Activated naive CD4-positive, alpha-beta T cell treated with anti-CD3 and anti-CD28 coated beads, Interleukin-2, amount 10 ng/mL, durations not matched to agents 7 days and 5 days (primary cell): ENCODE data around the gene CRTC3.
A peak's percentile ranks its signal among the peaks of the same experiment; 100 is the strongest.
"Not testable (repeated sequence)": the region's sequence is repeated elsewhere in the genome, so short reads cannot be mapped to it uniquely, and the experiment has no call there.

ENCODE experiments used
- CTCF ChIA-PET: fragments of 350-600 bp; sonication (Branson Sonifier 250); formaldehyde crosslinking; loops from one replicate; lab custom pipeline; 2021; ENCODE audit warnings: antibody characterized with exemption; lab: Charles Lee
- DNase-seq: peaks from one replicate; pipeline ENCODE4 v3.0.0-alpha.2; 2020
- H3K27ac Mint-ChIP-seq: one replicate; pipeline ENCODE4 v1.8.0; 2021; ENCODE audit warnings: mild to moderate bottlenecking, moderate library complexity, mixed read lengths
- H3K27me3 Mint-ChIP-seq: one replicate; pipeline ENCODE4 v1.8.0; 2021; ENCODE audit warnings: mild to moderate bottlenecking, mixed read lengths
- H3K36me3 Mint-ChIP-seq: one replicate; pipeline ENCODE4 v1.8.0; 2021; ENCODE audit warnings: mixed read lengths
- H3K4me1 Mint-ChIP-seq: one replicate; pipeline ENCODE4 v1.8.0; 2021; ENCODE audit warnings: mixed read lengths
- H3K4me3 Mint-ChIP-seq: one replicate; pipeline ENCODE4 v1.8.0; 2021; ENCODE audit warnings: mild to moderate bottlenecking, moderate library complexity, mixed read lengths
- H3K9me3 Mint-ChIP-seq: one replicate; pipeline ENCODE4 v1.8.0; 2021; ENCODE audit warnings: mixed read lengths

The CRTC3 gene

DNA sequence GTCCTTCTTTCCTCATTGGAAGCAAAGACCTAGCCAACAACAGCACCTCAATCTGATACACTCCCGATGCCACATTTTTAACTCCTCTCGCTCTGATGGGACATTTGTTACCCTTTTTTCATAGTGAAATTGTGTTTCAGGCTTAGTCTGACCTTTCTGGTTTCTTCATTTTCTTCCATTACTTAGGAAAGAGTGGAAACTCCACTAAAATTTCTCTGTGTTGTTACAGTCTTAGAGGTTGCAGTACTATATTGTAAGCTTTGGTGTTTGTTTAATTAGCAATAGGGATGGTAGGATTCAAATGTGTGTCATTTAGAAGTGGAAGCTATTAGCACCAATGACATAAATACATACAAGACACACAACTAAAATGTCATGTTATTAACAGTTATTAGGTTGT lies 29.6 kb upstream of the CRTC3 start:
- no peaks in the 10 kb centered on the region for H3K9me3 Mint-ChIP-seq
- H3K27me3 Mint-ChIP-seq: no peaks in the 10 kb centered on the region
- H3K4me3 Mint-ChIP-seq: no peak overlapping the region
- CTCF ChIA-PET: interaction anchor here (0.8 to 1.8 kb wide), 2 partner anchors 121 to 180 kb away, joined by 3 to 11 read pairs; no protein-coding TSS in a partner anchor
- H3K27ac Mint-ChIP-seq: no peak overlapping the region
- DNase-seq: no peak
- peaks cover 58% of the 10 kb centered on the region for H3K36me3 Mint-ChIP-seq
- H3K4me1 Mint-ChIP-seq: peaks cover 4% of the 10 kb centered on the region

DNA sequence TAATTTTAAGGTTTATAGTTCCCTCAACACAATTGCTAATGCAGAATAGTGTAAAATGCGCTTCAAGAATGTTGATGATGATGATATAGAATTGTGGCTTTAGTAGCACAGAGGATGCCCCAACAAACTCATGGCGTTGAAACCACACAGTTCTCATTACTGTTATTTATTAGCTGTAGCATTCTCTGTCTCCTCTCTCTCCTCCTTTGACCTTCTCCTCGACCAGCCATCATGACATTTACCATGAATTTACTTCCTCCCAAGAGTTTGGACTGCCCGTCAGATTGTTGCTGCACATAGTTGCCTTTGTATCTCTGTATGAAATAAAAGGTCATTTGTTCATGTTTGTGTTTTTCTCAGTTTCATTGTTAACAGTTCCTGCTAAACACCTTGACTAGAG lies 27.8 kb upstream of the CRTC3 start:
- Mint-ChIP-seq H3K27me3 (no peaks in the 10 kb centered on the region), H3K4me3 (no peak overlapping the region), H3K36me3 (peaks cover 46% of the 10 kb centered on the region), H3K27ac (no peak overlapping the region), H3K9me3 (no peaks in the 10 kb centered on the region), H3K4me1 (peaks cover 4% of the 10 kb centered on the region)
- no peak for DNase-seq
- CTCF ChIA-PET: interaction anchor here (1.4 kb wide), 1 partner anchor 29 kb away, joined by 3 read pairs; no protein-coding TSS in a partner anchor

DNA sequence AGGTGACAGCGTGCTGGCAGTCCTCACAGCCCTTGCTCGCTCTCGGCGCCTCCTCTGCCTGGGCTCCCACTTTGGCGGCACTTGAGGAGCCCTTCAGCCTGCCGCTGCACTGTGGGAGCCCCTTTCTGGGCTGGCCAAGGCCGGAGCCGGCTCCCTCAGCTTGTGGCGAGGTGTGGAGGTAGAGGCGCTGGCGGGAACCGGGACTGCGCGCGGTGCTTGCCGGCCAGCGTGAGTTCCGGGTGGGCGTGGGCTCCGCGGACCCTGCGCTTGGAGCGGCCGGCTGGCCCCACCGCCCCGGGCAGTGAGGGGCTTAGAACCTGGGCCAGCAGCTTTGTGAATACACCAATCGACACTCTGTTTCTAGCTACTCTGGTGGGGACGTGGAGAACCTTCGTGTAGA lies 18.9 kb upstream of the CRTC3 start:
- H3K27me3 Mint-ChIP-seq, H3K9me3 Mint-ChIP-seq, H3K4me3 Mint-ChIP-seq, DNase-seq: not testable (repeated sequence)
- H3K36me3 Mint-ChIP-seq: peaks cover 13% of the 10 kb centered on the region
- peak overlapping the region; percentile 80 for H3K27ac Mint-ChIP-seq
- H3K4me1 Mint-ChIP-seq: peaks cover 12% of the 10 kb centered on the region
- CTCF ChIA-PET: interaction anchor here (2.0 kb wide), 1 partner anchor 93 kb away, joined by 8 read pairs; no protein-coding TSS in a partner anchor

DNA sequence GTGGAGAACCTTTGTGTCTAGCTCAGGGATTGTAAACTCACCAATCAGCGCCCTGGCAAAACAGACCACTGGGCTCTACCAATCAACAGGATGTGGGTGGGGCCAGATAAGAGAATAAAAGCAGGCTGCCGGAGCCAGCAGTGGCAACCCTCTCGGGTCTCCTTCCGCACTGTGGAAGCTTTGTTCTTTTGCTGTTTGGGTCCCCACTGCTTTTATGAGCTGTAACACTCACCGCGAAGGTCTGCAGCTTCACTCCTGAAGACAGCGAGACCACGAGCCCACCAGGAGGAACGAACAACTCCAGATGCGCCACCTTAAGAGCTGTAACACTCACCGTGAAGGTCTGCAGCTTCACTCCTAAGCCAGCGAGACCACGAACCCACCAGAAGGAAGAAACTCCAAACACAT lies 18.5 kb upstream of the CRTC3 start:
- DNase-seq: peak; percentile 48
- H3K27me3 Mint-ChIP-seq, H3K9me3 Mint-ChIP-seq: not testable (repeated sequence)
- Mint-ChIP-seq H3K27ac (peak overlapping the region; percentile 80), H3K4me3 (peak overlapping the region; percentile 17), H3K36me3 (peaks cover 13% of the 10 kb centered on the region), H3K4me1 (peaks cover 12% of the 10 kb centered on the region)
- CTCF ChIA-PET: interaction anchor here (2.0 kb wide), 1 partner anchor 93 kb away, joined by 8 read pairs; no protein-coding TSS in a partner anchor

DNA sequence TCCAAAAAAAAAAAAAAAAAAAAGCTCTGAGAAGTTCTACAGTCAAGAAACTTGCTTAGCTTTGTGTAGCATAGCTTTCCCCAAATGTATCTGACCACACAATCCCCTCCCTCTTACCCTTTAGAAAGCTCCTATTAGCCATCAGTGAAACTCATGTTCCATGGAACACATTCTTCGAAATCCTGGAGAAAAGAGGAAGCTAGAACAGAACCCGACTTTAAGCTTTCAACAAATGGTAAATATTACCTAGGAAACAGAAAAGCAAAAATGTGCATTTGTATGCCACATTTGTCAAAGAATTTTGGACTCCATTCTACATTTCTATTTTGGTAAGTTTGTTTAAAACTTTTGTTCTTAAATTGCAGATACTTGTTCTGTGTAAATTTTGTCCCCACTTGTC lies 17.4 kb upstream of the CRTC3 start:
- Mint-ChIP-seq H3K36me3 (peaks cover 13% of the 10 kb centered on the region), H3K4me3 (no peak overlapping the region), H3K9me3 (peaks cover 5% of the 10 kb centered on the region), H3K27me3 (peaks cover 3% of the 10 kb centered on the region), H3K4me1 (peaks cover 14% of the 10 kb centered on the region), H3K27ac (no peak overlapping the region)
- DNase-seq: no peak
- CTCF ChIA-PET: interaction anchor here (0.9 to 2.0 kb wide), 2 partner anchors 91 to 373 kb away, joined by 3 to 8 read pairs; no protein-coding TSS in a partner anchor

DNA sequence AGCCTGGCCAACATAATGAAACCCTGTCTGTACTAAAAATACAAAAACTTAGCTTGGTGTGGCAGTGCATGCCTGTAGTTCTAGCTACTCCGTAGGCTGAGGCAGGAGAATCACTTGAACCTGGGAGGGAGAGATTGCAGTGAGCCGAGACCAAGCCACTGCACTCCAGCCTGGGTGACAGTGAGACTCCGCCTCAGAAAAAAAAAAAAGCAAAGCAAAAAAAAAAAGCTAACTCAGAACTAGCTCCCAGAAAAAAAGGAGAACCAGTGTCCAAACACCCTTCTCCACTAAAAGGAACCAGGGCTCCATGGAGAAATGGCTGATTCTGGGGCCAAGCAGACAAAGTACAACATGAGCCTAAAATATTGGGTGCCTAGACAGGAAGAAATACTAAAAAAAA lies 16.7 kb upstream of the CRTC3 start:
- peaks cover 13% of the 10 kb centered on the region for H3K36me3 Mint-ChIP-seq
- no peak overlapping the region for H3K27ac Mint-ChIP-seq
- CTCF ChIA-PET: interaction anchor here (1.8 kb wide), 1 partner anchor 193 kb away, joined by 4 read pairs; no protein-coding TSS in a partner anchor
- peaks cover 3% of the 10 kb centered on the region for H3K27me3 Mint-ChIP-seq
- H3K4me1 Mint-ChIP-seq: peaks cover 14% of the 10 kb centered on the region
- peaks cover 5% of the 10 kb centered on the region for H3K9me3 Mint-ChIP-seq
- H3K4me3 Mint-ChIP-seq: no peak overlapping the region
- DNase-seq: no peak

DNA sequence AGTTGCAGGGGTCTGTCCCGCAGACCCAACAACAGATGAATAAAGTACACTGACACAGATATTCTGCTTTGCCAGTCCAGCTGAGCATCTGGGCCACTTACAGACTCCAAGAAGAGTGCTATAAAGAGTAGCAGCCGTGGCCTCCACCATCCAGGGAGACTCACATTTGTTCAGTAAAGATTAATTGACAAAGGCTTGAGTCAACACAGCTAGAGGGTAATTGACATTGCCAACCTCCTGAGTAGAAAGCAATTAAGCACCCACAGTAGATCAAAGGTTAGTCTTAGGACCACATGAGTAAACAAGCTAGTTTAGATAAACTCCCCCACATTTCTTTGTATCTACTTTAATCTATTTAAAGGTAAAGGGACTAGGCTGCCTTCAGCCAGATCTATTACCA lies 16.3 kb upstream of the CRTC3 start:
- H3K4me3 Mint-ChIP-seq: no peak overlapping the region
- H3K27ac Mint-ChIP-seq: no peak overlapping the region
- no peak for DNase-seq
- peaks cover 3% of the 10 kb centered on the region for H3K27me3 Mint-ChIP-seq
- peaks cover 13% of the 10 kb centered on the region for H3K36me3 Mint-ChIP-seq
- CTCF ChIA-PET: interaction anchor here (1.8 kb wide), 1 partner anchor 194 kb away, joined by 4 read pairs; no protein-coding TSS in a partner anchor
- H3K9me3 Mint-ChIP-seq: peaks cover 5% of the 10 kb centered on the region
- H3K4me1 Mint-ChIP-seq: peaks cover 14% of the 10 kb centered on the region

DNA sequence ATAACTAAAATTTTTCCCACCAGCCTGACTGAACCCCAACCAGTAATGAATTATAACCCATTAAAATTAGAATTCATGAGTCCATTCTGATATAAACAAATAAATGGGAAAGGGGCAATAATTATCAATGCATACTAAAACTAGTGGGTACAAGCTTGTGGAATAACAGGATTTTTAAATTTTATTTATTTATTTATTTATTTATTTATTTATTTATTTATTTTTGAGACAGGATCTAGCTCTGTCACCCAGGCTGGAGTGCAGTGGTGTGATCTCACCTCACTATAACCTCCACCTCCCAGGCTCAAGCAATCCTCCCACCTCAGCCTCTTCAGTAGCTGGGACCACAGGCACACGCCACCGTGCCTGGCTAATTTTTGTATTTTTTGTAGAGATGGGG lies 15.8 kb upstream of the CRTC3 start:
- H3K27ac Mint-ChIP-seq, H3K27me3 Mint-ChIP-seq, H3K4me3 Mint-ChIP-seq, H3K9me3 Mint-ChIP-seq, DNase-seq: not testable (repeated sequence)
- Mint-ChIP-seq H3K36me3 (peaks cover 13% of the 10 kb centered on the region), H3K4me1 (peaks cover 14% of the 10 kb centered on the region)
- CTCF ChIA-PET: interaction anchor here (1.8 kb wide), 1 partner anchor 194 kb away, joined by 4 read pairs; no protein-coding TSS in a partner anchor

DNA sequence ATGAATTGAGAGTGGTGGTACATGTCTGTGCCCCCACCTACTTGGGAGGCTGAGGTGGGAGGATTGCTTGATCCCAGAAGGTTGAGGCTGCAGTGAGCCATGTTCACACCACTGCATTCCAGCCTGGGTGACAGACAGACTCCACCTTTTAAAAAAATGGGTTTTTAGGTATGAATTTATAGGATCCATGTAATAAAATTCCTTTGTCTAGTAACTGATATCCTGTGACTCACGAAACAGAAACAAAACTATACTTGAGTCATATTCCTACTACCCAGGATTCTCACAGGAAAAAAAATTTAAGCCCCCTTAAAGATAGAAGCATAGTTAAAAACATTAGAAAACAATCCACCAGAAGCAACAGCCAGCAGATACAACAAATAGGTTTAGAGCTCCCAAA lies 10.0 kb upstream of the CRTC3 start:
- no peaks in the 10 kb centered on the region for H3K36me3 Mint-ChIP-seq
- H3K4me3 Mint-ChIP-seq: no peak overlapping the region
- no peak overlapping the region for H3K27ac Mint-ChIP-seq
- no peaks in the 10 kb centered on the region for H3K9me3 Mint-ChIP-seq
- DNase-seq: no peak
- CTCF ChIA-PET: no interaction called here
- peaks cover 9% of the 10 kb centered on the region for H3K4me1 Mint-ChIP-seq
- H3K27me3 Mint-ChIP-seq: no peaks in the 10 kb centered on the region

DNA sequence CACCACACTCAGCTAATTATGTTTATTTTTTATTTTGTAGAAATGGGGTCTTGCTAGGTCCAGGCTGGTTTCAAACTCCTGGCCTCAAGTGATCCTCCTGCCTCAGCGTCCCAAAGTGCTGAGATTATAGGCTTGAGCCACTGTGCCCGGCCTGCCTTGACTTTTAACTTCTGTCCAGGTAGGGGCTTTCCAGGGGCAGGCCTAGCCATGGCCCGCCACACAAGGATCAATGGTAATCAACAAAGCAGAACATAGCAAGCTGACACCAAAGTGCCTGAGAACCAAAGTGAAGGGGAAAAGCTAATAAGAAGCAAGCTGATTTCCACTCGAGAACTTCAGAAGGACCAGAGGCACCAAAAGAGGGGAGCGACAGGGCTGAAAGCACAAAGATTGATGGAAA lies 9.4 kb upstream of the CRTC3 start:
- H3K9me3 Mint-ChIP-seq: no peaks in the 10 kb centered on the region
- no peaks in the 10 kb centered on the region for H3K36me3 Mint-ChIP-seq
- CTCF ChIA-PET: no interaction called here
- H3K4me3 Mint-ChIP-seq: no peak overlapping the region
- no peak overlapping the region for H3K27ac Mint-ChIP-seq
- H3K4me1 Mint-ChIP-seq: peaks cover 11% of the 10 kb centered on the region
- H3K27me3 Mint-ChIP-seq: no peaks in the 10 kb centered on the region
- DNase-seq: no peak

DNA sequence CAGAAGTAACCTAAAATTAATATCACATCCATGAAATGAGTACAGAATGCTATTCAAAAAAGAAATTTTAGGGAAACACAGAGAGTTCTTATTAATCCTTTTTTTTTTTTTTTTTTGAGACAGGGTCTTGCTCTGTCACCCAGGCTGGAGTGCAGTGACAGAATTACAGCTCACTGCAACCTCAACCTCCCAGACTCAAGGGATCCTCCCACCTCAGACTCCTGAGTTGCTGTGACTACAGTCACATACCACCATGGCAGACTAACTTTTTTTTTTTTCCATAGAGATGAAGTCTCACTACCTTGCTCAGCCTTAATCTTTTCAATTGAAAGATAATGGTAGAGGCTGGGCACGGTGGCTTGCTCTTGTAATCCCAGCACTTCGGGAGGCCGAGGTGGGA lies 6.3 kb upstream of the CRTC3 start:
- Mint-ChIP-seq H3K36me3 (no peaks in the 10 kb centered on the region), H3K27ac (no peak overlapping the region), H3K4me1 (peaks cover 10% of the 10 kb centered on the region), H3K27me3 (no peaks in the 10 kb centered on the region), H3K9me3 (no peaks in the 10 kb centered on the region), H3K4me3 (no peak overlapping the region)
- CTCF ChIA-PET: interaction anchor here (1.3 kb wide), 1 partner anchor 42 kb away, joined by 3 read pairs; no protein-coding TSS in a partner anchor
- DNase-seq: no peak

DNA sequence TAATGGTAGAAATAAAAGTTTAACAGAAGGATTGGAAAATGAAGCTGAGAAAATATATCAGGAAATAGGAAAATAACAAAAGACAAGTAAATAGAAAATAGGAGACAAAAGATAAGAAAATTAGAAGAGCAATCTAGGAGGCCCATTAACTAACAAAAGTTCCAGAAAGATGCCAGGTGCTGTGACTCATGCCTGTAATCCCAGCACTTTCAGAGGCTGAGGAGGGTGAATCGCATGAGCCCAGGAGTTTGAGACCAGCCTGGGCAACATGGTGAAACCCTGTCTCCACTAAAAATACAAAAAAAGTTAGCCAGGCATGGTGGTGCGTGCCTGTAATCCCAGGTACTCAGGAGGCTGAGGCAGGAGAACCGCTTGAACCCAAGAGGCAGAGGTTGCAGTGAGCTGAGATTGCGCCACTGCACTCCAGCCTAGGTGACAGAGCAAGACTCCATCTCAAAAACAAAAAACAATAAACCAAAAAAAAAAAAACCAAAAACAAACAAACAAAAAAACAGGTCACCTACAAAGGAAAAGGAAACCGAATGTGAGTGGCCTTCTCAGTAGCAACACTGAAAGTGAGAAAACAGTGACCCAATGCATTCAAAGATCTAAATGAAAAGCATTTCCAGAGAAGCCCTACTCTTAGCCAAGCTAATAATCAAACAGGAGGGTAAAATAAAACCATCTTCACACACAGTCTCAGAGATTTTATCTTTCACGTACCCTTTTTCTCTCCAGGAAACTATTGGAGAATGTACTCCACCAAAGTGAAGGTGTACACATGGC lies 5.5 kb upstream of the CRTC3 start:
- H3K27me3 Mint-ChIP-seq, H3K36me3 Mint-ChIP-seq, DNase-seq, H3K9me3 Mint-ChIP-seq, H3K4me3 Mint-ChIP-seq, H3K27ac Mint-ChIP-seq: not testable (repeated sequence)
- peaks cover 17% of the 10 kb centered on the region for H3K4me1 Mint-ChIP-seq
- CTCF ChIA-PET: interaction anchor here (0.7 to 1.2 kb wide), 2 partner anchors 8 to 18 kb away, joined by 3 to 4 read pairs; no protein-coding TSS in a partner anchor

DNA sequence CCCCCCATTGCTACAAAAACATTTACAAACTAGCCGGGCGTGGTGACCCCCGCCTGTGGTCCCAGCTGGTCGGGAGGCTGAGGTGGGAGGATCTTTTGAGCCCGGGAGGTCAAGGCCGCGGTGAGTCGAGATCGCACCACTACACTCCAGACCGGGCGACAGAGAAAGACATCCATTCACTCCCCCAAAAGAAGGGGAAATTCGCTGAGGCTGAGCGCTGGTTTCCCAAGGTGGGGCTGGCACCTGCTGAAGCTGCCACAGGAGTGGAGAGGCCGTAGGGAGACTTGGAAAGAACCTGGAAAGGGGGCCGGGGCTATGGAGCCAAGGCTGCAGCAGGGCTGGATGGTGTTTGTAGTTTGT lies 732 bp upstream of the CRTC3 start:
- Mint-ChIP-seq H3K4me1 (peaks cover 44% of the 10 kb centered on the region), H3K9me3 (no peaks in the 10 kb centered on the region), H3K36me3 (peaks cover 23% of the 10 kb centered on the region), H3K4me3 (peak overlapping the region; percentile 77), H3K27me3 (no peaks in the 10 kb centered on the region), H3K27ac (peak overlapping the region; percentile 90)
- DNase-seq: no peak
- CTCF ChIA-PET: interaction anchor here (0.7 to 1.0 kb wide), 2 partner anchors 168 to 406 kb away, joined by 3 read pairs; partner anchors contain the start of gene UNC45A

DNA sequence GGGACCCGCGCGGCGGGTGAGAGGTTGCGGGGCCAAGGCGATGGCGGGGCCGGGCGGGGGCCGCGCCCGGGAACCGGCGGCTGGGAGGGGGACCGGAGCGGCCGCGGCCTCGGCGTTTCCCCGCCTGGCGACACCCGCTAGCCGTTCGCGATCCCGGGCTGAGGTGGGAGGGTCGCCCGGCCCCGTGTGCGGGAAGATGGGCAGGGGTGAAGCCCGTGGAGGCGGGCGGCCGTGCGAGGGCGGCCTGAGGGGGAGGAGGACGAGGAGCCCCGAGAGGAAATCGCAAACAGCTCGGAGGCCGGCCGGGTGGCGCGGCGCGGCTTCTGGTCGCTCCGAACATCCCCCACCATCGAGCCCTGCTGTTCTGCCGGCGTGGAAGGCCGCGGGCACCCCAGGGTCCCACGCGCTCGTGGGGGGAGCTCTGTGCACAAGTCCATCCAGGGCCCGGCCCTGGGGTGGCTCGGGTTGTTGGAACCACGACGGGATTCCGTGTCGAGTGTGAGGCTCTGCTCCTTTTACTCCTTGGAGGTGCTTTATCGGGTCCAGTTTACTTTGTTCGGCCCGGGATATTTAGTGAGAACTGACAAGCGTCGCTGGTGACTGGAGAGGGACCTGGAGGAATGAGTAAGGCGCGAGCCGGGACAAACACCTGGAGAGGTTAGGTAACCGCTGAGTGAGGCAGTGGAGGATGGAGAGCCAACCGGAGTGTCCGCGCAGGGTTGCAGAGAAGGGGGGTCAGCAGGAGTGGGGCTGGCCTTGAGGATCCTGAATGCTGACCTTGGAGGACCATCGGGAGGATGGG lies 728 bp downstream of the CRTC3 start:
- DNase-seq: peak; percentile 69
- no peaks in the 10 kb centered on the region for H3K9me3 Mint-ChIP-seq
- peaks cover 33% of the 10 kb centered on the region for H3K36me3 Mint-ChIP-seq
- CTCF ChIA-PET: interaction anchor here (1.1 to 2.7 kb wide), 7 partner anchors 9 to 401 kb away, joined by 3 to 13 read pairs (median 4); no protein-coding TSS in a partner anchor
- H3K4me3 Mint-ChIP-seq: peak overlapping the region; percentile 99
- peaks cover 52% of the 10 kb centered on the region for H3K4me1 Mint-ChIP-seq
- no peaks in the 10 kb centered on the region for H3K27me3 Mint-ChIP-seq
- peak overlapping the region; percentile 91 for H3K27ac Mint-ChIP-seq
